Activated CD4-positive, alpha-beta T cell treated with anti-CD3 and anti-CD28 coated beads, Interleukin-2, amount 10 ng/mL, durations not matched to agents 7 days and 5 days (primary cell): ENCODE measurements around the gene PYGB. TPM values are rescaled to one million over a fixed set of nuclear protein-coding genes. Genes with fewer than 3 reads are reported as not detected.

Source experiments
- CTCF ChIA-PET: fragments of 350-600 bp; sonication (Branson Sonifier 250); formaldehyde crosslinking; loops from one replicate; lab custom pipeline; 2021; ENCODE audit warnings: antibody characterized with exemption; lab: Charles Lee
- POLR2A ChIA-PET: fragments of 350-600 bp; sonication (Branson Sonifier 250); formaldehyde crosslinking; loops from one replicate; lab custom pipeline; 2021; ENCODE audit warnings: antibody characterized with exemption; lab: Charles Lee
- DNase-seq: peaks from one replicate; pipeline ENCODE4 v3.0.0-alpha.2; 2020
- H3K27ac Mint-ChIP-seq: one replicate; pipeline ENCODE4 v1.8.0; 2021; ENCODE audit warnings: mild to moderate bottlenecking, moderate library complexity, mixed read lengths
- H3K27me3 Mint-ChIP-seq: one replicate; pipeline ENCODE4 v1.8.0; 2021; ENCODE audit warnings: mixed read lengths
- H3K36me3 Mint-ChIP-seq: one replicate; pipeline ENCODE4 v1.8.0; 2021; ENCODE audit warnings: low read depth, mixed read lengths
- H3K4me1 Mint-ChIP-seq: one replicate; pipeline ENCODE4 v1.8.0; 2021; ENCODE audit warnings: mixed read lengths
- H3K4me3 Mint-ChIP-seq: one replicate; pipeline ENCODE4 v1.8.0; 2021; ENCODE audit warnings: mild to moderate bottlenecking, moderate library complexity, mixed read lengths
- H3K9me3 Mint-ChIP-seq: one replicate; pipeline ENCODE4 v1.8.0; 2021; ENCODE audit warnings: mixed read lengths
- total RNA-seq, 2 experiments: library from RNA; stranded (reverse); gene quantifications; one replicate each; pipeline ENCODE4 v1.2.3, GENCODE V29; 2021

PYGB gene
- total RNA-seq, 2 experiments from 2014 or later = 28.7 to 30.2 TPM

DNA sequence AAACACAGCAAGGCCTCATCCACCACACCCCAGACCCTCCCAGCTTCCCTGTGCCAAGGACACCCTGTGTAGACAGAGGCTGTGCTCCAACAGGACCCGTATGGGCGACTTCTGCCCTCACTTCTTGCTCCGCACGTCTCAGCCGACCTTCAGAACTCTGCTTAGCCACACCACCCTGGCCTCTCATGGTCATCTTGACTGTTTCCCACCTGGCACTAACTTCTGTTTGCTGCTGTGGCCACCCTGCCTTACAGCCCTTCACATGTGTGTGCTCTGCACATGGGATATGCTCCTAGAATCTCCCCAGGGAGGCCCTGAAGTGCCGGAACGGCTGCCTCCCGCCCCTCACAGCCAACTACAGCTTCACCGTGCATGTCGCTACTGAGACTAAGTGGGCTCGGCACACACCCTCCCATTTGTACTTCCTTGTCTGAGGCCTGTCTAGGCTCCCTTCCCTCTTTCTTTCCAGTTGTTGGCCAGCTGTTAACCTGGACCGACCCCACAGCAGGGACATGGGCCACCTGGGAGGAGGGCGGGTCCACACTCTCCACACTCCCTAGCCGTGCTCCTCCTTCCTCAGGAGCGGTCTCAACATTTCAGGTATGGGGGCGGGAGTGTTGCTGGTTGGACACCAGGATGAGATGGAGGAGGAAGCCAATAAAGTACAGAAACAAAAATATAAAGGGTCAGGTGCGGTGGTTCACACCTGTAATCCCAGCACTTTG is 69.6 kb downstream of the PYGB start:
- H3K9me3 Mint-ChIP-seq = no peaks in the 10 kb centered on the region
- ChIA-PET POLR2A (no interaction called here), CTCF (interaction anchor here (1.5 kb wide), 1 partner anchor 10 kb away, joined by 3 read pairs; no protein-coding TSS in a partner anchor)
- no peak for DNase-seq
- H3K4me1 Mint-ChIP-seq = peaks cover 28% of the 10 kb centered on the region
- peak overlapping the region; percentile 67 for H3K27ac Mint-ChIP-seq
- H3K36me3 Mint-ChIP-seq = peaks cover 6% of the 10 kb centered on the region
- H3K27me3 Mint-ChIP-seq = no peaks in the 10 kb centered on the region
- H3K4me3 Mint-ChIP-seq = no peak overlapping the region

DNA sequence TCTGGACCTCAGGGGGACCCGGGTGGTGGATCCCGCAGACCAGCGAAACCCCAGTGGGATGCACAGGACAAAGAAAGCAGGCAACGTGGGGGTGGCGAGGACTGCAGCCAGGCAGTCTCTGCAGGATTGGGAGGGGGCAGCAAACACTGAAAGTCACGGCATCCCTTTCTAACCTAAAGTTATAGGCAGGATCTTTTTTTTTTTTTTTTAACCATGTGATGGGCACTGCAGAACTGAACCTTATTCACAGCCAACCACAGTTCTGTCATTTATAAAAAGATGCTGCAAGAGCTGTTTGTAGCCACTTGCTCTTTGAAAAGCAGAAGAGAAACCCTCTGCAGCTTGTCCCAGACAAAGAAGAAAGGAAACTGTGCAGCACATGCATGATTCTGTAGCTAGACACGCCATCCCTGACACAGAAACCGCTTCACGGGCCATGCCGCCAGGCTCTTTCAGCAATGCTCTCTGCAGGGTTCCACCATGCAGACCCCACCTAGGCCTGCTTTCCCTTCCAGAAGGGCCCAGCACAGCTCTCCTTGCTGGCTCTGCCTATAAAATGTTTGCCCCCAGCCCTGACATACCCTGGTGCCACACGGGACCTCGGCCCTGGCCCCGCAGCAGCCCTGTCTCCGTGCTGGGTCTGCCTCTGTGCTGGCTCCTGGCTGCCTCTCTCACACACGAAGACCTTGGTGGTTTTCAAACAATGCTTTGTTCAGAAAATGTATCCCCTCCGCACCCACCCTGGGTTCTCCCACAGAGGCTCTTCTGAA is 70.8 kb downstream of the PYGB start:
- ChIA-PET POLR2A (no interaction called here), CTCF (interaction anchor here (0.8 to 1.5 kb wide), 3 partner anchors 11 to 93 kb away, joined by 3 read pairs; no protein-coding TSS in a partner anchor)
- no peaks in the 10 kb centered on the region for H3K27me3 Mint-ChIP-seq
- H3K36me3 Mint-ChIP-seq = peaks cover 8% of the 10 kb centered on the region
- no peak overlapping the region for H3K4me3 Mint-ChIP-seq
- H3K27ac Mint-ChIP-seq = peak overlapping the region; percentile 50
- H3K9me3 Mint-ChIP-seq = no peaks in the 10 kb centered on the region
- DNase-seq = no peak
- peaks cover 27% of the 10 kb centered on the region for H3K4me1 Mint-ChIP-seq

DNA sequence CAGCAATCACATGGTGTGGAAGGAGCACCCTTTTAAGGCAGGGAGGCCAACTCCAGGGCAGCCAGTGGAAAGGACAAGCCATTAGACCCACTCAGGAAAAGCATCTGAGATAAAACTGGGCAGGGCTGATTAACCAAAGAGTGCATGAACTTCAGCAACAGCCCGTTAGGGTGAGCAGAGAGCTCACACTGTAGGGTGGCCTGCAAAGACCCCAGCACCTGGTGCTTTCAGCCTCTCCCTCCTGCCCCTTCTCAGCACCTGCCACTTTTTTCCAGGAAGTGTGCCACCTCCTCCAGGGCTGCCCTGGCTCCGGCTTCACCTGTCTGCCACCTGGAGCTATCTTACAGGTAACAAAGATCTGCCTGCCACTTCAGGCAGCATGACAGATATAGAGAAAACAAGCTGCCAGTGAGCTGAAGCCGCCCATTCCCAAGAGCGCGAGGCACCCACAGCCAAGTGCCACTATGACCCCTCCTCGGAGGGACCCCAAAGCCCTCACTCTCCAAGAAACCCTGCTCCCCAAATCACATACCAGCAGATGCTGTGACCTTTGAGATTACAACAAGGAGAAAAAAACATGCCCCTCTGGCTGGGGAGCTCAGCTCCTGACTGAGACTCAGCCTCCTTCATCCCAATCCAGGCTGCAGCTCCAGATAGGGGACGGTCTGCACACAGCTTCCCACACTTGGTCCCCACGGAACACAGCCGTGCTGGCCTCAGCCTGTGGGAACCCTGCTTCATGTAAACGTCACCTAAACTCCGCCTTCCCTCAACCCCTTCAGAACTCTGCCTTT is 71.6 kb downstream of the PYGB start:
- Mint-ChIP-seq H3K4me3 (no peak overlapping the region), H3K4me1 (peaks cover 23% of the 10 kb centered on the region), H3K36me3 (peaks cover 9% of the 10 kb centered on the region), H3K9me3 (no peaks in the 10 kb centered on the region), H3K27me3 (no peaks in the 10 kb centered on the region), H3K27ac (no peak overlapping the region)
- no peak for DNase-seq
- POLR2A ChIA-PET = no interaction called here
- CTCF ChIA-PET = interaction anchor here (0.8 to 1.0 kb wide), 2 partner anchors 48 to 93 kb away, joined by 3 read pairs; no protein-coding TSS in a partner anchor

DNA sequence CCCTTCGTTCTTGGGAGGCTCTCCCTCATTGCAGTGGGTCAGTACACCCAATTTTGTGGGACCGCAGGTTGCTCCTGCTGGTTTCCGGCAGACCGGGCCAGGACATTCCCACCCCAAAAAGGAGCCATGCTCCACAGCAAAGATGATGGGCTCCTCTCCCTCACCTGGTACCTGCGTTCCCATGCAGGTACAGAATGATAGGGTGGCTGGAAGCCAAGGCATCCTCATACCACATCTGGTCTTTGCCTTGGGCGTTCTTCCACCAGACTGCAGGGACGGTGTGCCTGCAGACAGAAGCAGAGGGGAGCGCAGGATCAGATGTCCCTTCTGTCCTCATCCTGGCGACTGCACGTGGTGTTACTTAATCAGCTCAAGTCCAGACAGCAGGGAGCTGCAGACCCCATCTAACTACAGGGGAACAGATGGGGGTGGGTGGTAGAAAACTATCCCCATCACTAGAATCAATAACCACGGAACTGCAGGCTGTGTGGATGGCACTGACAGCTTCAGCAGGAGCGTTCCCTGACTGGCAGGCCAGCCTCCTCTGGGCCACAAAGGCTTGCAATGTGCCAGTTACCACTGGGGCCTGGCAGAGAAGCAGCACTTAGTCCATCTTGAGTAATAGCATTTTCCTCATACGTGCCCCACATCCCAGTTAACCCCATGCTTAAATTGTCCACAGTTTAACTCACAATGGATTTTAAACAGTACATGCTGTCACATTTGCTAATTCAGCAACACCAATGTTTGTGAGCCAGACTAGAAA is 72.3 kb downstream of the PYGB start:
- CTCF ChIA-PET = no interaction called here
- POLR2A ChIA-PET = interaction anchor here (0.5 kb wide), 1 partner anchor 71 kb away, joined by 3 read pairs; the partner anchor contains the start of gene ABHD12
- H3K4me1 Mint-ChIP-seq = peaks cover 23% of the 10 kb centered on the region

DNA sequence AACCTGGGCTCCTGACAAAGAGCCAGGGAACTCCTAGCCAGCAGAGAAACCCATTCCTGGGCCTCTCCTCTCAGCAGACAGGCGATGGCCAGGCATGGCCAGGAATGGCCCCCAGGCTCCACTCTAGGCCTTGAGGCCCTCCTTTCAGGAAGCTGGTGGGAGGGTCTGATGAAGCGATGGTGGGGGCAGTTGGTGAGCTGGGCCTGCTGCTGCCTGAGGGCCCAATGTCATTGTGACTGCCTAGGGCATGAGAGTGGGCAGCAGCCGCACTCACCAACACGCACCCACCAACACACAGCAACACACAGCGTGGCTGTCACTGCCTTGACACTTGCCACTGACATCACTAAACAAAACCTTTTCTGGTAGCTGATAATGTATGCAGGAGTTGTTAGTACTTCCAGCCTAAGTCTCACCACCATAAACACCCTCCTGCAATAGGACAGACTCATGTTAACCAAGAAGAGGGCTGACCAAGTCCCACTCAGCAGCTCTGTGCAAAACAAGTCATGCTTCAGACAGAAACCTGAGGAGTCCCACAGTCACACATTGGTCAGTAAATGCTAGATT is 73.5 kb downstream of the PYGB start:
- POLR2A ChIA-PET = no interaction called here
- Mint-ChIP-seq H3K4me3 (no peak overlapping the region), H3K9me3 (no peaks in the 10 kb centered on the region), H3K27ac (no peak overlapping the region), H3K4me1 (peaks cover 17% of the 10 kb centered on the region), H3K36me3 (peaks cover 9% of the 10 kb centered on the region), H3K27me3 (no peaks in the 10 kb centered on the region)
- CTCF ChIA-PET = no interaction called here
- DNase-seq = no peak

More for the DNA sequence above, 72.3 kb downstream of the PYGB start:
- DNase-seq = no peak
- H3K27ac Mint-ChIP-seq = no peak overlapping the region
- H3K9me3 Mint-ChIP-seq = no peaks in the 10 kb centered on the region
- no peaks in the 10 kb centered on the region for H3K27me3 Mint-ChIP-seq
- no peak overlapping the region for H3K4me3 Mint-ChIP-seq
- H3K36me3 Mint-ChIP-seq = peaks cover 9% of the 10 kb centered on the region

DNA sequence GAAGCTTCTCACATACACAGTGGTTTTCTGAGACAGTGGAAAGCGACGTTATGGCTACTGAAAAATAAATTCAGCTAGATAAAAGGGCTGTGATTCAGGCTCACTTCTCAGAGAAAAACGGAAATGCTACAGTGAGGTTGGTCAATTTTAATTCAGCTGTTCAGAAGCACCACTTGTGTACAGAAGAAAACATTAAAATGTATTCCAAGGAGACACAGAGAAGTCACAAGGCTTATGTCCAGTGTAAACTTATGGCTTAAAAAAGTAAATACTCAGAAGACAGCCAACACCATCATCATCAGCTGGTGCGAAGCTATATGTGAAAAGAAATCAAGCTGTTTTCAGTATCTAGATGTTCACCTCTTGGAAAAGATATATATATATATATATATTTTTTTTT is 74.1 kb downstream of the PYGB start:
- peaks cover 9% of the 10 kb centered on the region for H3K36me3 Mint-ChIP-seq
- POLR2A ChIA-PET = no interaction called here
- no peaks in the 10 kb centered on the region for H3K27me3 Mint-ChIP-seq
- peaks cover 17% of the 10 kb centered on the region for H3K4me1 Mint-ChIP-seq
- DNase-seq = no peak
- H3K27ac Mint-ChIP-seq = no peak overlapping the region
- H3K4me3 Mint-ChIP-seq = no peak overlapping the region
- CTCF ChIA-PET = no interaction called here
- no peaks in the 10 kb centered on the region for H3K9me3 Mint-ChIP-seq

DNA sequence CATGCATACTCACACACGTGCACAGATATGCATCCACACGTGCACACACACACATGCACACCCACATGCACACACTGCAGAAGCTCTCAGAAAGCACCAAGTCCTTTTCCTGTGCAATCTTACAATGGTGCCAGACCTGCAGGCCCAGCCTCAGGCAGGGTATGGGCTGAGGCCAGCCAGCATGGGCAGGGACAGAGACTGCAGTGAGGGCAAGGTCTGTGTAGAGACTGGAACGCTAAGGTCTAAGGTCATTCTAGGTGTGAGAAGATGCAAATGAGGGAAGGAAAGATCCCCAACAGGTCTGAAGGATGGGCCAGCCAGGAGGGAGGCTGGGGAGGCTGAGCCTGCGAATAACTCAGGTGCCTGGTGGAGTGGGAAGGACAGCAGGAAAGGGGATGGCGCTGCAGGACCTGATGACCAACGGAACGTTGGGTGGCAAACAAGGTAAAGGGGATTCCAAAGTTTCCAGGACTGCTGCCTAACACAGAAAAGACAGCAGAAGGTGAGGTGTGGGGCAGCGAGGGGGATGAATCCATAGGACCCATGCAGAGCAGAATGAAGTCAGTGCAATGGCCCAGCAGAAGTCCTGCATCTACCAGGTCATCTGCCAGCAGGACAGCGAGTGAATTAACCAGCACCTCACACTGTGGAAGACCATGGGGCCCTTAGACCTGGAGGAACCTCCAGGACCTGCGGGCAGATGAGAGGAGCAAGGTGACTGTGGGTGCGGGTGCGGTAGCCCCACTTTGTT is 75.8 kb downstream of the PYGB start:
- CTCF ChIA-PET = no interaction called here
- DNase-seq = no peak
- H3K4me3 Mint-ChIP-seq = no peak overlapping the region
- no peaks in the 10 kb centered on the region for H3K9me3 Mint-ChIP-seq
- peaks cover 9% of the 10 kb centered on the region for H3K36me3 Mint-ChIP-seq
- peaks cover 13% of the 10 kb centered on the region for H3K4me1 Mint-ChIP-seq
- no peaks in the 10 kb centered on the region for H3K27me3 Mint-ChIP-seq
- POLR2A ChIA-PET = no interaction called here
- peak overlapping the region; percentile 57 for H3K27ac Mint-ChIP-seq

DNA sequence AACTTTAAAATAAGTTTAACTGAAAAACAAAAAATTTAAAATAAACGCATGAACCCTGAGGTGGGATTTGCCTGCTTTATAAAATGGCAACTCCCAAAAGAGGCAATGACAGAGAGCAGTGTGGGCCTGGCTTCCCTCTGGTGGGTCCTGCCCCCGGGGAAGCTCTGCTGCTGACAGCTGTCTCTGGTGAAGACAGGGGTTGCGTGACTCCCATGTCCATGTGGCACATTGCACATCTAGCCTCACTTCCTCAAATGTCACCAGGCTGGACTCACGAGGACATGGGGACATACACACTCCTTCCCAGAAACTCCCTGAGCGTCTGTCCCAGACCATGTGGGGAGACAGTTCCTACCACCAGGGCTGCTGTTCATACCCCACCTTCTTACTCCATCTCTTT is 76.5 kb downstream of the PYGB start:
- no peak overlapping the region for H3K27ac Mint-ChIP-seq

DNA sequence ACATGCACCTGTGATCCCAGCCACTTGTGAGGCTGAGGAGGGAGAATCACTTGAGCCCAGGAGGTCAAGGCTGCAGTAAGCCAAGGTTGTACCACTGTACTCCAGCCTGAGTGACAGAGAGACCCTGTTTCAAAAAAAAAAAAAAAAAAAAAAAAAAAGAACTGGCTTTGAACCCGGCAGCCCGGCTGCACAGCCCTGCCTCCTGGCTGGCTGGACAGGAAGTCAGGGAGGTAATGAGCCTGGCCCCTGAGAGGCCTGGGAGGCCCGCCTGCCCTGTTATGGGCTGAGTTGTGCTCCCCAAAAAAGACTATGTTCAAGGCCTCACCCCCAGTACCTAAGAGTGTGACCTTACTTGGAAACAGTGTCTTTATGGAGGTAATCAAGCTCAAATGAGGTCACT is 77.2 kb downstream of the PYGB start:
- H3K36me3 Mint-ChIP-seq = peaks cover 14% of the 10 kb centered on the region

More for the DNA sequence above, 76.5 kb downstream of the PYGB start:
- Mint-ChIP-seq H3K27me3 (no peaks in the 10 kb centered on the region), H3K36me3 (peaks cover 9% of the 10 kb centered on the region), H3K4me3 (no peak overlapping the region), H3K9me3 (no peaks in the 10 kb centered on the region), H3K4me1 (peaks cover 13% of the 10 kb centered on the region)
- CTCF ChIA-PET = no interaction called here
- POLR2A ChIA-PET = no interaction called here
- DNase-seq = no peak

DNA sequence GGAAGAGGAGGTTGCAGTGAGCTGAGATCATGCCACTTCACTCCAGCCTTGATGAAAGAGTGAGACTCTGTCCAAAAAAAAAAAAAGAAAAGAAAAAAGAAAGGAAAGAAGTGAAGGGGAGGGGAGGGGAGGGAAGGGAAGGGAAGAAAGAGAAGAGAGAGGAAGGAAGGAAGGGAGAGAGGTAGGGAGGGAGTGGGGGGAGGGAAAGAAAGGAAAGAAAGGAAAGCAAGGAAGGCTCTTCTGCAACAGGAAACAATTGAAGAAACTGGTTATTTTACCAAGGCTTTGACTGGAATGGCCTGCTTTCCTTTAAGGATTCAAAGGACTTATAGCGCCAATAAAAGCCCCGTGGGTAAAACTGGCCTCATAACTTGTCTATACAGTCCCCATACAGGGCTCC is 78.1 kb downstream of the PYGB start:
- POLR2A ChIA-PET = no interaction called here

More for the DNA sequence above, 77.2 kb downstream of the PYGB start:
- ChIA-PET POLR2A (no interaction called here), CTCF (interaction anchor here (0.7 kb wide), 1 partner anchor 27 kb away, joined by 3 read pairs; no protein-coding TSS in a partner anchor)
- Mint-ChIP-seq H3K27ac (no peak overlapping the region), H3K4me1 (peaks cover 17% of the 10 kb centered on the region), H3K27me3 (no peaks in the 10 kb centered on the region), H3K9me3 (no peaks in the 10 kb centered on the region), H3K4me3 (no peak overlapping the region)
- no peak for DNase-seq

DNA sequence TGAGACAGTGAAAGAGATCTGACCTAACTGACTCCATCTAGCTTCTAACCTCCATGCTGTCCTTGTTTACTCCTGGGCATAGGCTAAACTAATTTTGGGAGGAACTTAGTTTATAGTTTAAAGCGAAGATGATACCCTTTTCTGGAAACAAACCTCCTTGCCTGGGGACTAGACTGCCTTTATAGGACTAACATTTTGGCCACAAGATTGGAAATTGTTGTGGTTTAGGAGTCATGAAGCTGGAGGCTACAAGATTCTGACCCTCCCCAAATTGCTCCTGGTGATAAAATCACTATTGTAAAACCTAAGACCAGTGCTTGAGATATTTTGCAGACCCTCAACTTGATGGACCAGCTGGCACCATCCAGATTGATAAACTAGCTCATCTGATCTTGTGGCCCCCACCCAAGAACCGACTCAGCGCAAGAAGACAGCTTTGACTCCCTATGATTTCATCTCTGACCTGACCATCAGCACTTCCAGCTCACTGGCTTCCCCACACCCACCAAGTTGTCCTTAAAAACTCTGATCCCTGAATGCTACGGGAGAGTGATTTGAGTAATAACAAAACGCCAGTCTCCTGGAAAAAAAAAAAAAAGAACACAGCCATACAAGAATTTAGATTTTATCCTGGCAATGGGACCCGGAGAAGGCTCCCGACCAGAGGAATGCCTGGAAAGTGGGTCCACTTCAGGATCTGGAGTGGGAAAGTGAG is 79.8 kb downstream of the PYGB start:
- DNase-seq = no peak
- Mint-ChIP-seq H3K36me3 (peaks cover 14% of the 10 kb centered on the region), H3K9me3 (no peaks in the 10 kb centered on the region), H3K4me1 (peaks cover 15% of the 10 kb centered on the region), H3K4me3 (no peak overlapping the region), H3K27ac (no peak overlapping the region), H3K27me3 (no peaks in the 10 kb centered on the region)
- ChIA-PET POLR2A (interaction anchor here (0.6 kb wide), 1 partner anchor 1369 kb away, joined by 7 read pairs; no protein-coding TSS in a partner anchor), CTCF (interaction anchor here (1.0 kb wide), 2 partner anchors 16 to 80 kb away, joined by 5 to 6 read pairs; partner anchors contain the start of gene GINS1)

More for the DNA sequence above, 78.1 kb downstream of the PYGB start:
- Mint-ChIP-seq H3K9me3 (no peaks in the 10 kb centered on the region), H3K27ac (no peak overlapping the region), H3K36me3 (peaks cover 16% of the 10 kb centered on the region), H3K4me1 (peaks cover 21% of the 10 kb centered on the region), H3K4me3 (no peak overlapping the region), H3K27me3 (no peaks in the 10 kb centered on the region)
- DNase-seq = no peak
- CTCF ChIA-PET = no interaction called here
